ENCODE results near the gene MRPL50.

Gene MRPL50

GRCh38 chr9:101381833-101382342 is 16.5 kb downstream of the MRPL50 start:
- Histone ChIP-seq H3K9me3 (ENCODE audit: control insufficient read depth in 1 of 2, low read length in 2 of 2) (peaks cover 5 to 9% of the 10 kb centered on the region in 2 donors), H3K27me3 (ENCODE audit: control insufficient read depth in 1 of 2, insufficient read depth in 2 of 2, low read length in 2 of 2) (no peaks in the 10 kb centered on the region), H3K27ac (ENCODE audit: low read depth, low read length) (no peak overlapping the region), H3K4me1 (ENCODE audit: control insufficient read depth in 1 of 2, insufficient read depth in 2 of 2, low read length in 2 of 2) (no peaks in the 10 kb centered on the region), H3K9ac (ENCODE audit: low read depth in 1 of 2, low read length in 2 of 2) (no peak overlapping the region), H3K36me3 (ENCODE audit: control insufficient read depth in 1 of 2, insufficient read depth in 2 of 2, low read length in 2 of 2) (no peaks in the 10 kb centered on the region), H3K4me3 (ENCODE audit: low read depth in 1 of 2, low read length in 2 of 2) (no peak overlapping the region)

- no peak overlapping the region for H3K4me3 ChIP-seq (ENCODE audit: low read depth in 1 of 2, low read length in 2 of 2)
- H3K9ac ChIP-seq (ENCODE audit: low read depth in 1 of 2, low read length in 2 of 2) = no peak overlapping the region
- peaks cover 5 to 9% of the 10 kb centered on the region in 2 donors for H3K9me3 ChIP-seq (ENCODE audit: control insufficient read depth in 1 of 2, low read length in 2 of 2)
These were observed 17.3 kb downstream of the MRPL50 start for GRCh38 chr9:101381118-101381517.

GRCh38 chr9:101380295-101380694 is 18.1 kb downstream of the MRPL50 start:
- Histone ChIP-seq H3K4me3 (ENCODE audit: low read depth in 1 of 2, low read length in 2 of 2) (no peak overlapping the region), H3K9me3 (ENCODE audit: control insufficient read depth in 1 of 2, low read length in 2 of 2) (peaks cover 4 to 5% of the 10 kb centered on the region in 2 donors), H3K27me3 (ENCODE audit: control insufficient read depth in 1 of 2, insufficient read depth in 2 of 2, low read length in 2 of 2) (no peaks in the 10 kb centered on the region), H3K4me1 (ENCODE audit: control insufficient read depth in 1 of 2, insufficient read depth in 2 of 2, low read length in 2 of 2) (no peaks in the 10 kb centered on the region), H3K36me3 (ENCODE audit: control insufficient read depth in 1 of 2, insufficient read depth in 2 of 2, low read length in 2 of 2) (no peaks in the 10 kb centered on the region), H3K27ac (ENCODE audit: low read depth, low read length) (no peak overlapping the region), H3K9ac (ENCODE audit: low read depth in 1 of 2, low read length in 2 of 2) (no peak overlapping the region)

More at GRCh38 chr9:101381118-101381517, 17.3 kb downstream of the MRPL50 start:
- H3K4me1 ChIP-seq (ENCODE audit: control insufficient read depth in 1 of 2, insufficient read depth in 2 of 2, low read length in 2 of 2) = no peaks in the 10 kb centered on the region
- no peaks in the 10 kb centered on the region for H3K36me3 ChIP-seq (ENCODE audit: control insufficient read depth in 1 of 2, insufficient read depth in 2 of 2, low read length in 2 of 2)
- no peak overlapping the region for H3K27ac ChIP-seq (ENCODE audit: low read depth, low read length)
- no peaks in the 10 kb centered on the region for H3K27me3 ChIP-seq (ENCODE audit: control insufficient read depth in 1 of 2, insufficient read depth in 2 of 2, low read length in 2 of 2)

GRCh38 chr9:101376111-101376848 is 22.1 kb downstream of the MRPL50 start:
- H3K4me1 ChIP-seq (ENCODE audit: control insufficient read depth in 1 of 2, insufficient read depth in 2 of 2, low read length in 2 of 2) = no peaks in the 10 kb centered on the region
- H3K27me3 ChIP-seq (ENCODE audit: control insufficient read depth in 1 of 2, insufficient read depth in 2 of 2, low read length in 2 of 2) = no peaks in the 10 kb centered on the region
- H3K4me3 ChIP-seq (ENCODE audit: low read depth in 1 of 2, low read length in 2 of 2) = no peak overlapping the region
- no peaks in the 10 kb centered on the region for H3K9me3 ChIP-seq (ENCODE audit: control insufficient read depth in 1 of 2, low read length in 2 of 2)
- H3K36me3 ChIP-seq (ENCODE audit: control insufficient read depth in 1 of 2, insufficient read depth in 2 of 2, low read length in 2 of 2) = no peaks in the 10 kb centered on the region
- H3K27ac ChIP-seq (ENCODE audit: low read depth, low read length) = no peak overlapping the region
- H3K9ac ChIP-seq (ENCODE audit: low read depth in 1 of 2, low read length in 2 of 2) = no peak overlapping the region

GRCh38 chr9:101375546-101375945 is 22.9 kb downstream of the MRPL50 start:
- H3K4me1 ChIP-seq (ENCODE audit: control insufficient read depth in 1 of 2, insufficient read depth in 2 of 2, low read length in 2 of 2) = no peaks in the 10 kb centered on the region

GRCh38 chr9:101372327-101373118 is 25.9 kb downstream of the MRPL50 start:
- no peak overlapping the region for H3K4me3 ChIP-seq (ENCODE audit: low read depth in 1 of 2, low read length in 2 of 2)

More at GRCh38 chr9:101375546-101375945, 22.9 kb downstream of the MRPL50 start:
- no peaks in the 10 kb centered on the region for H3K36me3 ChIP-seq (ENCODE audit: control insufficient read depth in 1 of 2, insufficient read depth in 2 of 2, low read length in 2 of 2)
- H3K9me3 ChIP-seq (ENCODE audit: control insufficient read depth in 1 of 2, low read length in 2 of 2) = no peaks in the 10 kb centered on the region
- H3K4me3 ChIP-seq (ENCODE audit: low read depth in 1 of 2, low read length in 2 of 2) = no peak overlapping the region
- H3K9ac ChIP-seq (ENCODE audit: low read depth in 1 of 2, low read length in 2 of 2) = no peak overlapping the region
- H3K27me3 ChIP-seq (ENCODE audit: control insufficient read depth in 1 of 2, insufficient read depth in 2 of 2, low read length in 2 of 2) = no peaks in the 10 kb centered on the region
- H3K27ac ChIP-seq (ENCODE audit: low read depth, low read length) = no peak overlapping the region

GRCh38 chr9:101371813-101372212 is 26.6 kb downstream of the MRPL50 start:
- Histone ChIP-seq H3K27ac (ENCODE audit: low read depth, low read length) (no peak overlapping the region), H3K4me3 (ENCODE audit: low read depth in 1 of 2, low read length in 2 of 2) (no peak overlapping the region), H3K9ac (ENCODE audit: low read depth in 1 of 2, low read length in 2 of 2) (no peak overlapping the region), H3K9me3 (ENCODE audit: control insufficient read depth in 1 of 2, low read length in 2 of 2) (no peaks in the 10 kb centered on the region), H3K4me1 (ENCODE audit: control insufficient read depth in 1 of 2, insufficient read depth in 2 of 2, low read length in 2 of 2) (no peaks in the 10 kb centered on the region), H3K27me3 (ENCODE audit: control insufficient read depth in 1 of 2, insufficient read depth in 2 of 2, low read length in 2 of 2) (no peaks in the 10 kb centered on the region), H3K36me3 (ENCODE audit: control insufficient read depth in 1 of 2, insufficient read depth in 2 of 2, low read length in 2 of 2) (no peaks in the 10 kb centered on the region)

More at GRCh38 chr9:101372327-101373118, 25.9 kb downstream of the MRPL50 start:
- H3K36me3 ChIP-seq (ENCODE audit: control insufficient read depth in 1 of 2, insufficient read depth in 2 of 2, low read length in 2 of 2) = no peaks in the 10 kb centered on the region
- H3K27me3 ChIP-seq (ENCODE audit: control insufficient read depth in 1 of 2, insufficient read depth in 2 of 2, low read length in 2 of 2) = no peaks in the 10 kb centered on the region
- no peaks in the 10 kb centered on the region for H3K9me3 ChIP-seq (ENCODE audit: control insufficient read depth in 1 of 2, low read length in 2 of 2)
- H3K4me1 ChIP-seq (ENCODE audit: control insufficient read depth in 1 of 2, insufficient read depth in 2 of 2, low read length in 2 of 2) = no peaks in the 10 kb centered on the region
- H3K9ac ChIP-seq (ENCODE audit: low read depth in 1 of 2, low read length in 2 of 2) = no peak overlapping the region
- no peak overlapping the region for H3K27ac ChIP-seq (ENCODE audit: low read depth, low read length)

- Histone ChIP-seq H3K27ac (ENCODE audit: low read depth, low read length) (no peak overlapping the region), H3K27me3 (ENCODE audit: control insufficient read depth in 1 of 2, insufficient read depth in 2 of 2, low read length in 2 of 2) (no peaks in the 10 kb centered on the region), H3K4me1 (ENCODE audit: control insufficient read depth in 1 of 2, insufficient read depth in 2 of 2, low read length in 2 of 2) (peaks cover 3 to 5% of the 10 kb centered on the region in 2 donors), H3K36me3 (ENCODE audit: control insufficient read depth in 1 of 2, insufficient read depth in 2 of 2, low read length in 2 of 2) (no peaks in the 10 kb centered on the region), H3K9me3 (ENCODE audit: control insufficient read depth in 1 of 2, low read length in 2 of 2) (no peaks in the 10 kb centered on the region), H3K9ac (ENCODE audit: low read depth in 1 of 2, low read length in 2 of 2) (no peak overlapping the region), H3K4me3 (ENCODE audit: low read depth in 1 of 2, low read length in 2 of 2) (no peak overlapping the region)
These were observed 28.4 kb downstream of the MRPL50 start for GRCh38 chr9:101369884-101370531.

GRCh38 chr9:101369286-101369685 is 29.1 kb downstream of the MRPL50 start:
- Histone ChIP-seq H3K27me3 (ENCODE audit: control insufficient read depth in 1 of 2, insufficient read depth in 2 of 2, low read length in 2 of 2) (no peaks in the 10 kb centered on the region), H3K9ac (ENCODE audit: low read depth in 1 of 2, low read length in 2 of 2) (no peak overlapping the region), H3K36me3 (ENCODE audit: control insufficient read depth in 1 of 2, insufficient read depth in 2 of 2, low read length in 2 of 2) (no peaks in the 10 kb centered on the region), H3K4me1 (ENCODE audit: control insufficient read depth in 1 of 2, insufficient read depth in 2 of 2, low read length in 2 of 2) (peaks cover 3 to 5% of the 10 kb centered on the region in 2 donors), H3K27ac (ENCODE audit: low read depth, low read length) (no peak overlapping the region), H3K4me3 (ENCODE audit: low read depth in 1 of 2, low read length in 2 of 2) (no peak overlapping the region), H3K9me3 (ENCODE audit: control insufficient read depth in 1 of 2, low read length in 2 of 2) (no peaks in the 10 kb centered on the region)

- no peak overlapping the region for H3K4me3 ChIP-seq (ENCODE audit: low read depth in 1 of 2, low read length in 2 of 2)
- H3K27ac ChIP-seq (ENCODE audit: low read depth, low read length) = no peak overlapping the region
- H3K9ac ChIP-seq (ENCODE audit: low read depth in 1 of 2, low read length in 2 of 2) = no peak overlapping the region
- H3K36me3 ChIP-seq (ENCODE audit: control insufficient read depth in 1 of 2, insufficient read depth in 2 of 2, low read length in 2 of 2) = no peaks in the 10 kb centered on the region
- H3K4me1 ChIP-seq (ENCODE audit: control insufficient read depth in 1 of 2, insufficient read depth in 2 of 2, low read length in 2 of 2) = peaks cover 3 to 5% of the 10 kb centered on the region in 2 donors
- no peaks in the 10 kb centered on the region for H3K27me3 ChIP-seq (ENCODE audit: control insufficient read depth in 1 of 2, insufficient read depth in 2 of 2, low read length in 2 of 2)
- H3K9me3 ChIP-seq (ENCODE audit: control insufficient read depth in 1 of 2, low read length in 2 of 2) = no peaks in the 10 kb centered on the region
These were observed 31.1 kb downstream of the MRPL50 start for GRCh38 chr9:101367323-101367722.
